ENCODE measurements around the gene COL15A1. TPM values are rescaled to one million over a fixed set of nuclear protein-coding genes. Genes with fewer than 3 reads are reported as not detected.

The COL15A1 gene
- total RNA-seq, 1 experiment from 2014 or later, result 0.04 TPM

- Histone ChIP-seq H3K4me1 (ENCODE audit: insufficient read depth, low read length, poor library complexity, severe bottlenecking) (no peaks in the 10 kb centered on the region), H3K27ac (ENCODE audit: low read depth, low read length, poor library complexity, severe bottlenecking) (no peak overlapping the region), H3K36me3 (ENCODE audit: insufficient read depth, low read length, poor library complexity, severe bottlenecking) (no peaks in the 10 kb centered on the region), H3K27me3 (replicated peaks; ENCODE audit: insufficient read depth, low read depth, low read length, poor library complexity) (peaks cover 17% of the 10 kb centered on the region), H3K9me3 (ENCODE audit: low read depth, low read length, poor library complexity, severe bottlenecking) (no peaks in the 10 kb centered on the region), H3K4me3 (ENCODE audit: low read depth, low read length, poor library complexity, severe bottlenecking) (no peak overlapping the region)
- intact Hi-C loops (cut with micrococcal nuclease; ENCODE audit: unreplicated experiment), result no loop called here
- ChIA-PET CTCF (no interaction called here), POLR2A (ENCODE audit: low non-redundant PET) (no interaction called here)
- no peak for TF ChIP-seq CTCF (conservative IDR thresholded peaks at IDR 0.05; ENCODE audit: low read depth, low read length)
- TF ChIP-seq EZH2 (IDR thresholded peaks at IDR 0.05; ENCODE audit: borderline replicate concordance, low read depth, low read length, poor library complexity, severe bottlenecking), result no peak
- no peak for DNase-seq (ENCODE audit: low spot score)
- no TSS peak for BruUV-seq (replicated peaks)
These were observed 139.3 kb downstream of the COL15A1 start for GRCh38 chr9:99083051-99083450.

GRCh38 chr9:99085949-99086948 is 142.5 kb downstream of the COL15A1 start:
- DNase-seq (ENCODE audit: low spot score), result no peak
- no peak overlapping the region for H3K27ac ChIP-seq (ENCODE audit: low read depth, low read length, poor library complexity, severe bottlenecking)
- peaks cover 17% of the 10 kb centered on the region for H3K27me3 ChIP-seq (replicated peaks; ENCODE audit: insufficient read depth, low read depth, low read length, poor library complexity)
- no peaks in the 10 kb centered on the region for H3K9me3 ChIP-seq (ENCODE audit: low read depth, low read length, poor library complexity, severe bottlenecking)
- no peaks in the 10 kb centered on the region for H3K4me1 ChIP-seq (ENCODE audit: insufficient read depth, low read length, poor library complexity, severe bottlenecking)
- TF ChIP-seq CTCF (conservative IDR thresholded peaks at IDR 0.05; ENCODE audit: low read depth, low read length) (no peak), EZH2 (IDR thresholded peaks at IDR 0.05; ENCODE audit: borderline replicate concordance, low read depth, low read length, poor library complexity, severe bottlenecking) (no peak)
- ChIA-PET POLR2A (ENCODE audit: low non-redundant PET) (no interaction called here), CTCF (no interaction called here)
- no peak overlapping the region for H3K4me3 ChIP-seq (ENCODE audit: low read depth, low read length, poor library complexity, severe bottlenecking)
- no peaks in the 10 kb centered on the region for H3K36me3 ChIP-seq (ENCODE audit: insufficient read depth, low read length, poor library complexity, severe bottlenecking)
- intact Hi-C loops (cut with micrococcal nuclease; ENCODE audit: unreplicated experiment), result no loop called here
- BruUV-seq (replicated peaks), result no TSS peak

GRCh38 chr9:99087462-99087861 is 143.8 kb downstream of the COL15A1 start:
- no peak for DNase-seq (ENCODE audit: low spot score)
- TF ChIP-seq EZH2 (IDR thresholded peaks at IDR 0.05; ENCODE audit: borderline replicate concordance, low read depth, low read length, poor library complexity, severe bottlenecking) (no peak), CTCF (conservative IDR thresholded peaks at IDR 0.05; ENCODE audit: low read depth, low read length) (no peak)
- Histone ChIP-seq H3K27me3 (replicated peaks; ENCODE audit: insufficient read depth, low read depth, low read length, poor library complexity) (peaks cover 14% of the 10 kb centered on the region), H3K36me3 (ENCODE audit: insufficient read depth, low read length, poor library complexity, severe bottlenecking) (no peaks in the 10 kb centered on the region), H3K27ac (ENCODE audit: low read depth, low read length, poor library complexity, severe bottlenecking) (no peak overlapping the region), H3K9me3 (ENCODE audit: low read depth, low read length, poor library complexity, severe bottlenecking) (no peaks in the 10 kb centered on the region), H3K4me3 (ENCODE audit: low read depth, low read length, poor library complexity, severe bottlenecking) (no peak overlapping the region), H3K4me1 (ENCODE audit: insufficient read depth, low read length, poor library complexity, severe bottlenecking) (no peaks in the 10 kb centered on the region)
- POLR2A ChIA-PET (ENCODE audit: low non-redundant PET), result no interaction called here
- BruUV-seq (replicated peaks), result no TSS peak
- CTCF ChIA-PET, result no interaction called here
- intact Hi-C loops (cut with micrococcal nuclease; ENCODE audit: unreplicated experiment), result no loop called here

Data from A673 (cell line).